AG08395 (cell line): ENCODE data around the gene PTH.

Source experiments
- DNase-seq: peaks from one replicate; pipeline ENCODE4 v3.0.0; 2012; ENCODE audit warnings: mixed read lengths, low spot score

The PTH gene

DNA sequence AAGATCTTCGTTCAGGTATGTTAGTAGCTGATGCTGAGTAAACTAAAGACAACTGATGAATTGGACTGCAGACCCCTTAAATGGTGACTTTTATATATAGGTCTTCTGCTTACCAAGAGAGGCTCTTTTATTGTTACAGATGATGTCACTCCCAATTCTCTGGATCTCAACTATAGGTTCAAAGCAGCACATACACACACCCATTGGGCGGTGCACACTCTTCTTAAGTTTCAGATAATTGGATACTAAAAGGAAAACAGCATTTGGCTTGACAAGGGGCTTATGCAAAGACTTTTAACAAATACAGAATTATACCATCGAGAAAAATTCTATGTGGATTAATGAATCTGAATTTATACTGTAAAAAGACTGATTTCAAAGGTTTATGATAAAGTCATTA is at the start of gene PTH:
Gene PTH, minus strand, starts transcription at position 69 of the 400 bp plus-strand sequence. CDS start 3,142 bp downstream, outside the sequence.
- DNase-seq: no peak

DNA sequence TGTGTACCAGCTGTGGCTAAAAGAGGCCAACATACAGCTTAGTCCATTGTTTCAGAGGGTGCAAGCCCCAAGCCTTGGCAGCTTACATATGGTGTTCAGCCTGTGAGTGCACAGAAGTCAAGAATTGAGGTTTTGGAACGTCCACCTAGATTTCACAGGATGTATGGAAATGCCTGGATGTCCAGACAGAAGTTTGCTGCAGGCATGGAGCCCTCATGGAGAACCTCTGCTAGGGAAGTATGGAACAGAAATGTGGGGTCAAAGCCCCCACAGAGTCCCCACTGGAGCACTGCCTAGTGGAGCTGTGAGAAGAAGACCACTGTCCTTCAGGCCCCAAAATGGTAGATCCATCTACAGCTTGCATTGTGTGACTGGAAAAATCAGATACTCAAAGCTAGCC is 42.2 kb upstream of the PTH start:
- no peak for DNase-seq

DNA sequence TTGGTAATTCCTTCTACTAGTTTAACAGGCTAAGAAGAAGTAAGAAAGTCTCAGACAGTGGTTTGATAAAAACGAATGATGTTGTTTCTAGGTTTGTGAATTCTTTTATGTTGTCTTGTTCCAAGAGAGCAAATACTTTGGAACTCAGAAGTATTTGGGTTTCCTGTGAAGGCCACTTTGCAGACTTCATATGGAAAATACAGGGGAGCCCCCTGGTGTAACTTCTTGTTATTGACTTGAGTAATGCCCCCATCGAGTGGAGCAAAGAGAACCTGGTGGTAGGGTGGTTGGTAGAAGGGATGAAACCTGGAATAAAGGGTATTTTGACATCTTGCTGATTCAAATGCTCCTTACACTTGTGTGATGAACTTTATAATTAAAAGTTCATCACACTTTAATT is 40.0 kb upstream of the PTH start:
- no peak for DNase-seq

DNA sequence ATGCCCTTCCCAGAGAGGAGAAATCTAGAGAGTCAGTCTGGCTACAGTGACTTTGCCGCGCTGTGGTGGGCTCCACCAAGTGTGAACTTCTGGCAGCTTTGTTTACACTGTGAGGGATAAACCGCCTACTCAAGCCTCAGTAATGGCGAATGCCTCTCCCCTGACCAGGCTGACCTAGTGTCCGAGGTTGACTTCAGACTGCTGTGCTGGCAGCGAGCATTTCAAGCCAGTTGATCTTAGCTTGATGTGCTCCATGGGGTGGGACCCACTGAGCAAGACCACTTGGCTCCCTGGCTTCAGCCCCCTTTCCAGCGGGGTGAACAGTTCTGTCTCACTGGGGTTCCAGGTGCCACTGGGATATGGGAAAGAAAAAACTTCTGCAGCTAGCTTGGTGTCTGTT is 38.6 kb upstream of the PTH start:
- DNase-seq: no peak

DNA sequence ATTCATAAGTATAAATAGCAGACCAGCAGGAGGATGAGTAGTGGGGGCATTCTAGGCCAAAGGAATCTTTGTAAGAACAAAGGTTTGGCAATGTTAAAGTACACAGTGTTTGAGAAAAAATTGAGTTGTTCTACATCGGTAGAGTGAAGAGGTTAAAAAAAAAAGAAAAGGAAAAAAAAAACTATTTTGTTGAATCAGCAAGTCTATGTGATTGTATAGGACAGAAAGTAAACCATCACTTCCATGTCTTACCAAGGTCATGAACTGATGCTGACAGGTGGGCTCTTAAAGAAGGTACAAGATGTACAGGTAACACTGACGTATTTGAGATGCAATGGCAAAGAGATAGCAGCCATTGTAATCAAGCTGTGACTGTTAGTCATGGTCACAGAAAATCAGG is 29.5 kb upstream of the PTH start:
- DNase-seq: no peak

DNA sequence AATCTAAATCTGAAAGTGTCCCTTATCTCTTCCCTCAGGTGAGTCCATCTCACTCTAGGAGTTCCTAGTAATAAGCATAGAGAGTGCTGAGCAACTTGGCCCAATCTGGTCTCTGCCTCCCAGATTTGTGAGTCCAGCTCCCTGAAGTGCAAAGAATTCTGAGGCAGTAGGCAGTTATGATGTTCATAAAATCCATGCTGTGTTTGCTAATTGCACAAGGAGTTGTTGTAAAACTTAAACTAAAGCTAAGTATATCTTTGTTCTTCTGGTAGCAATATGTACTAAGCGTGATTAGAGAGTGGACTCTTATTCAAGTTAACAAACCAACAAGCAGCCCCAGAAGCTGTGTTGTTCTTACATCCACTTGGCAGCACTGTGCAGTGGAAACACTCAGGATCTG is 7.6 kb upstream of the PTH start:
- no peak for DNase-seq

DNA sequence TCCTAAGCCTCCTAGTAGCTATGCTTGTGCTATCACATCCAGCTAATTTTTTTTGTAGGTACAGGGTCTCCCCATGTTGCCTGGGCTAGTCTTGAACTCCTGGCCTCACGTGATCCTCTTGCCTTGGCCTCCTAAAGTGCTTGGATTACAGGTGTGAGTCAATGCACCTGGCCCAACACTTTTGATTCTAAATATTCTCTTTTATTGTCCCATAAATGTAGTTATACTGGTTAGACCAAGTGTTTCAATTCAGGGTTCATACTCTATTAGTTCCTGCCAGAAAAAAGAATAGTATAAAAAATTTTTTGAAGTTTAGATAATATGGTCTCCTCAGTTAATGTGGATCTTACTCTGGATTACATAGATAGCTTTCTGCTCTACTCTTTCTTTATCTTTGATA is 6.7 kb upstream of the PTH start:
- no peak for DNase-seq

DNA sequence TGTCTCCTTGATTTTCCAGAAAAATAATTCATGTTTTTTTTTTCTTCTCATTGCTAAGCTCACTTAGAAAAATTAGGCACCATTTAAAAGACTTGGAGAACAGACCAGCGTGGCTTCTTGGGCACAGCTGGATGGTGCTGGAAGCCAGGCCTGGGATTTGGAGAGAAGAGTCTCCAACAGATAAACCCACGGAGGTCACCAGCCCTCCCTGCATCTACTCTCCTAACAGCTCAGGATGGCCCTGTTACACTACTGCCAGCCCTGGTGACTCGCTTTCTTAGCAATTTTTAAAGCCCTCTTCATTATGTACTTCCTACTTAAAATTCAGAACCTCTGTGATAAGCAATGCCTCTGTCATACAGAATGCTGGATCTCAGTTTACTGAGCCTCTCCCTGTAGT is 1.7 kb downstream of the PTH start:
- no peak for DNase-seq

DNA sequence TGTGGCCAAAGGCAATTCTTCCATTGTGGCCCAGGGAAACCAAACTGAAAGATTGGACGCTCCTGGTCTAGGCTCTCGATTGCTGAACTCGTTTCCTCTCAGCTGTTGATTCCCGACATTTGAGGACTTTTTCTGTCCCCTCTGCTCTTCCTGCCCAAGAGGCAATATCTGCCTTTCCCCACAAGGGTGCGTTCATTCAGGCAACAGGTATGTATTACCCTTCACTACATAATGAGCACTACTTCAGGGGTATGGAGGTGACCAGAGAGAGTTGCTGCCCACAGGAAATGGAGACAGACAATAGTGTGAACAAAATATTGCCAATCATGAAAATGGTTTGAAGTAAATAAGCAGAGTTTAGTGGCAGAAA is 8.2 kb downstream of the PTH start:
- no peak for DNase-seq

DNA sequence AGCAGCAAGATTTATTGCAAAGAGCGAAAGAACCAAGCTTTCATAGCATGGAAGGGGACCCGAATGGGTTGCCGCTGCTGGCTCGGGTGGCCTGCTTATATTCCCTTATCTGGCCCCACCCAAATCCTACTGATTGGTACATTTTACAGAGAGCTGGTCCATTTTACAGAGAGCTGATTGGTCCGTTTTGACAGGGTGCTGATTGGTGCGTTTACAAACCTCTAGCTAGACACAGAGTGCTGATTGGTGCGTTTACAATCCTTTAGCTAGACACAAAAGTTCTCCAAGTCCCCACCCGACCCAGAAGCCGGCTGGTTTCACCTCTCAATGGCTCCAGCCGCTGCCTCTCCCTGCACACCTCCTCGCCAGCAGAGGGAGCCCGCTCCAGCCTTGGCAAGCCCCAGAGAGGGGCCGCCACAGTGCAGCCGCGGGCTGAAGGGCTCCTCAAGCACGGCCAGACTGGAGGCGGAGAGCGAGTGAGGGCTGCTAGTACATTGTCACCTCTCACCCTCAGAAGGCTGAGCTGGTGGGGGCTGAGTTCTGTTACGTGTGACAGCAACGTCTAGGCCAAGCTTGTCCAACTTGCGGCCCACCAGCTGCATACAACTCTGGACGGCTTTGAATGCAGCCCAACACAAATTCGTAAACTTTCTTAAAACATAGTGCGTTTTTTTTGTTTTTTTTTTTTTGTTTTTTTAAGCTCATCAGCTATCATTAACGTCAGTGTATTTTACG is 8.7 kb downstream of the PTH start:
- no peak for DNase-seq

DNA sequence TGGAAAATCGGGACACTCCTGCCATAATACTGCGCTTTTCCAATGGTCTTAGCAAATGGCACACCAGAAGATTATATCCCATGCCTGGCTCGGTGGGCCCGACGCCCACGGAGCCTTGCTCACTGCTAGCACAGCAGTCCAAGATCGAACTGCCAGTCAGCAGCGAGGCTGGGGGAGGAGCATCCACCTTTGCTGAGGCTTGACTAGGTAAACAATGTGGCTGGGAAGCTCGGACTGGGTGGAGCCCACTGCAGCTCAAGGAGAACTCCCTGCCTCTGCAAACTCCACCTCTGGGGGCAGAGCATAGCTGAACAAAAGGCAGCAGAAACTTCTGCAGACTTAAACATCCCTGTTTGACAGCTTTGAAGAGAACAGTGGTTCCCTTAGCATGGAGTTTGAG is 15.6 kb downstream of the PTH start:
- no peak for DNase-seq

DNA sequence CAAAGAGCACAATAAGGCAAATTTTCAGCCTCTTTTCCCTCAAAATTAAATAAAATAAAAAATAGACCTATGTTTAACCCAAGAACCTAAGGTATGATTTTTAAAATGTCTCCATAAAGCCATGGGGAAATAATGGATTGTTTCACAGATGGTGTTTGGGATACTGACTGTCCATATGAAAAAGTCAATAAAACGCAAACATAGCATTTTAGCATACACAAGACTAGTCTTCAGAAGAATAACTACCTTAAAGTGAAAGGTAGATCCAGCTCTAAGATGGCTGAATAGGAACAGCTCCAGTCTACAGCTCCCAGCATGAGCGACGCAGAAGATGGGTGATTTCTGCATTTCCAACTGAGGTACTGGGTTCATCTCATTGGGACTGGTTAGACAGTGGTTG is 16.1 kb downstream of the PTH start:
- no peak for DNase-seq

DNA sequence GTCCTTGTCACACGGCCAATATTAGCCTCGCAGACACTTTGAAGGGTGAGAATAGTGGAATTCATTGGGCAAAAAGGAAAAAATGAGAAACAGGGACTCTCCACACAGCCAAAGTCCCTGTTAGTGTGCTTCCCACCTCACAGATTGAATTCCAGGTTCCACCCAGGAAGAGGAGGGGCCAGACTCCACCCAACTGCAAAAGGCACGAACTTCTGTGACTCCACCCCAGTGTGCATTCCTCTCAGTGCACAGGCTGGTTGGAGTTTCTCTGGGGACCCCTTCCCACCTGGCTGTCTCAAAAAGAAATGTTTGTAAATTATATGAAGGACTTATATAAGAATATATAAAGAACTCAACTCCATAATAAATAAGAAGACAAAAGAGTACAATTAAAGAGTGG is 20.7 kb downstream of the PTH start:
- DNase-seq: no peak

DNA sequence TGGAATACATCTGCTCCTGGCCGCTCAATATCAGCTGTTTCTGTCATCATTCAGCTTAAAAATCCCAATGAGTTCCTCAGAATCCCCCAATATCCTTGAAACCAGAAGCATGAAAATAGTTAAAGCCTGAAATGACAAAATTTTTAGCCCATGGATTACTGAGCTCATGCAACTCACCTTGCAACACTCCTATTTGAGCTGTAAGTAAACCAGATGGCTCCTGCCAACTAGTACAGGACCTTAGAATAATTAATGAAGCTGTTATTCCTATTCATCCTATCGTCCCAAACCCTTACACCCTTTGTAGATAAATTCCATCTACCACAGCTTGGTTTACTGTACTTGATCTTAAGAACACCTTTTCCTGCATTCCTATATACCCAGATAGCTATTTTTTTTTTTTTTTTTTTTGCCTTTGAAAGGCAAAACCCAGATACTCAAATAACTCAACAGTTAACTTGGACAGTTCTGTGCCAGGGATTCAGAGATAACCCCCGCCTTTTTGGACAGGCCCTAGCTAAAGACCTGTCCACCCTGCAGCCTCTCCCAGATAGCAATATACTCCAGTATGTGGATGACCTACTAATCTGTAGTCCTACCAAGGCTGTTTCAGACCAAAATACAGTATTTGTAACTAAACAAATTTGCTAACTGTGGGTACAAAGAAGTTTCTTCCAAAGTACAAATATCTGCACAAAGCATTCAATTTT is 22.6 kb downstream of the PTH start:
- DNase-seq: no peak

DNA sequence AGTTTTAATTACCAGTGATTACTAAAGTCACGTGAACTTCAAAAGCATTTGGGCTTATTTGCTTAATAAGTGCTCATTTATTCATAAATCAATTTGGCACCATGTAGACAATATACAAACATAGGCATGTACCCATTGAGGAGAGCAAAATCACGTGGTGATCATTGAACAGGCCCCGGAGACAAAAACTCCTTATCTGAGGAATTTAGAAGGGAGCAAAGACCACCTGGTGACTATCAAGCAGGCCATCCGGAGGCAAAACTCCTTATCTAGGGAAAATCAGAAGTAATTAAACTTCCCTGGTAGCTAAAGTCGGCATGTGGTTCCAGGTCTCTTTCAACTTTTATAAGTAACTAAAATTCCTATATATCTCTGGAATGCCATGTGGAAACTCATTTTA is 27.0 kb downstream of the PTH start:
- DNase-seq: no peak

DNA sequence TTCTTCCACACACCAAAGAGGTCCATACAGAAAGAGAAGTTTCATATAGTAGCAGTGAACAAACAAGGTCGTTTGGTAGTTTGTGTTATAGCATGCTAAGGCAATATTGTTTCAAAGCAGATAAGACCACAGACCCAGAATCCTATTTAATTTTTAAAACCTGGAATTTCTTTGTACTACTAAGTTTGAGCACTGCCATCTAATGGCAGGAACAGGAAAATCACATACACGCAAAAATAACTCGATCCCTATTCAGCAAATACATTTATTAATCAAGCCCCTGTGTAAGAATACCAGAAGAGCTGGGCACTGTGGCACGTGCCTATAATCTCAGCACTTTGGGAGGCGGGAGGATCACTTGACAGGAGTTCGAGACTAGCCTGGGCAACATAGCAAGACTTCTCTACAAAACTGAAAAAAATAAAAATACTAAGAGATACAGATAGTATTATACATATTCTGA is 29.9 kb downstream of the PTH start:
- DNase-seq: peak; percentile 48

DNA sequence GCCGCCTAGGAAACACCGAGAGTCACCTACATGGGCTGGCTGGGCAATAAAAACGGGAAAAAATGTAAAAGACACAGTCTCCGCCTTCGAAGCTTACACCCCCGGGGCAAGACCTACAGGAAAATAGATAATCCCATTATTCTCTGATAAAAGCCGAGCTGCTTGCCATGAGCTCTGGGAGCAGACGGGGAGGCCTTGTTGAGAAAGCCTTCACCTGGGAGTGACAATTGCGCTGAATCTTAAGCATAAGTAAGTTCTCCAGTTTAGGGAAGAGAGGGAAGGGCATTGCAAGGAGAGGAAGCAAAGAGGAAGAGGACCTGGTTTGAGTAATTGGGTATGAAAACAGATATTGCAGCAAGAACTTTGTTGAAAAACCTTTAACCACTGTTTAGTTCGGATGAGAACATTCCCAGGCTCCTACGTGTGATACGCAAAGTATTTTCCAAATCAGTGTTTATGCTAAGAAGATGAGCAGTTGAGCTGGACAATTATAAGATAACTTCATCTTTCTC is 32.0 kb downstream of the PTH start:
- no peak for DNase-seq

DNA sequence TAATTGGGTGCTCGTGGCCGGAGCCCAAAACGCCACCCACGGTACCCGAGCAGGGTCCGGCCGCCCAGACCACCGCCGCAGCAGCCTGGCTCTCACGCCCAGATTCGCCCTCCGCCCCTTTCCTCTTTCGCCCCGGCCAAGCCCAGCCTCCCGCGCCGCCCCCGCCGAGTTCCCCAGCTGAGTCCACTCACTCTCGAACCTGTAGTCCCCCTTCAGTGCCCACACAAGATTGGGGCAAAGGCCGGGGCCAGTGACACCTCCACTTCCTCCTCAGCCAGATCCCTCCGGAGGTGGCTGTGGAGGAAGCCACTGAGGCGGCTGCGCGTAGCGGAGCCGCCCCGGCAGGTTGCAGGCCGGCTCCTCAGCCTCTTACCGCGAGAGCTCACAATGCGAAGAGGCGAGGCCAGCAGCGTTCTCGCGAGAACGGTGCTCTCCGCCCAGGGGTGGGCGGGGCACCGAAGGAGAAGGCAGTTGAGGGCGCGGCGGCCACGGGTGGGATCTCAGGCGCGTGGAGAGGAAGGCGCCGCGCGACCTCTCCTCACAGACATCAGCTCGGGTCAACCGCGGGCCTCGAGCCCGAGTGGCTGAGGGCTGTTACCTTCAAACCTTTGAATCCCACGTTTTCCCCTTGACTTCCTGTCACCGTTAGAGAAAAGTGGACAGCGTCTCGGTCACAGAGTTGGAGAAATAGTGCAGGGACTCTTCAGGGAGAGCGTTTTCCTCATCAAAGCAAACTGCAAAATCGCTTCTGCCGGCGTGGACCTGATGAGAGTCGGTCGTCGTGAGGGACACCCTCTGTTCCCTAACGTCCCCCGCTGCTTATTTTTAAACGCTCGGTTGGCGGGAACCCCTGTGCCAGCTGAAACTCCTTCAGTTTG is 32.7 kb downstream of the PTH start, which contains the start of gene BTBD10:
Gene BTBD10, minus strand, starts transcription at position 322 of the 878 bp plus-strand sequence. CDS start 18,098 bp downstream, outside the sequence.
- DNase-seq: peak; percentile 97

DNA sequence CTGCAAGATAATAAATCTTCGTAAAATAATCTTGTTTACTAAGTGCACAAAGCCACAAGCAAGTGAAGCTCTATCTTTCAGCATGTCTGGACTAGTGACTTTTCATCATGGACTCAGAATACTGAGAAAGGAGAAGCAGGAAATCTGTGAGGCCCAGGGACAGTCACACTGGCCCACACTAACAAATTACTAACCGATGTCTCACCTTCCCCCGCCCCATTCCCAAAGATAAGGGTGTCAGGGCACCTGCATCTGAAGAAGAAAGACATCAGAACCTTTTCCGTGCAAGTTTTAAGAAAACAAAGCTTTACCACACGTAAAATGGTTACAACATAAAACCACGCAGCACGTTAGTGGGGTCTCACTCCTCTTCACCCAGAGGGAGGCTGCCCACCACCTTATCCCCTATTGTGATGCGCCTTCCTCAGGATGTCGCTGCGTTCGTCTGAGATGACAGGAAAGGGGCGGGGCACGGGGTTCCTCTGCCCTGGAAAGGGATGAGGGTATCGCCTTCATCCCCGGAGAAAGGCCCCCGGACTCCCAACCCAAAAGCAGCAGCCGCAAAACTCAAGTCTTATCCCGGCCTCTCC is 33.4 kb downstream of the PTH start:
- peak; percentile 47 for DNase-seq

DNA sequence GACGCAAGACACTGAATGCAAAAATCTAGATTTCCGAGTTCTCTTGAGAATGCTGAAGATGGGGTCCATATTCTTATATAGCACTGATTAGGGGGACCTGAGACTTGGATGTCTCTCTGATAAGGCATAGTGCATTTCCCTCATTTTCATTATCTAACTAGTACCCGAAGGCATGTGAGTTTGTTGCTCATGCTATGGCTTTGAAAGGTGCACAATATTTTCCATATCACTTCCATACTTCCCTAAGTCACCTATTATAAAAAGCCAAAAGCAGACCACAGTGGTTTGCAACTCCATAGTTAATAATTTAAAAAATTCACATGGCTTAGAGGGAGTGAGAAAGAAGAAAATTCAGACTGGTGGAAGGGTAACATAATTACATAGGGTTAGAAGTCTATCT is 34.5 kb downstream of the PTH start:
- DNase-seq: no peak

DNA sequence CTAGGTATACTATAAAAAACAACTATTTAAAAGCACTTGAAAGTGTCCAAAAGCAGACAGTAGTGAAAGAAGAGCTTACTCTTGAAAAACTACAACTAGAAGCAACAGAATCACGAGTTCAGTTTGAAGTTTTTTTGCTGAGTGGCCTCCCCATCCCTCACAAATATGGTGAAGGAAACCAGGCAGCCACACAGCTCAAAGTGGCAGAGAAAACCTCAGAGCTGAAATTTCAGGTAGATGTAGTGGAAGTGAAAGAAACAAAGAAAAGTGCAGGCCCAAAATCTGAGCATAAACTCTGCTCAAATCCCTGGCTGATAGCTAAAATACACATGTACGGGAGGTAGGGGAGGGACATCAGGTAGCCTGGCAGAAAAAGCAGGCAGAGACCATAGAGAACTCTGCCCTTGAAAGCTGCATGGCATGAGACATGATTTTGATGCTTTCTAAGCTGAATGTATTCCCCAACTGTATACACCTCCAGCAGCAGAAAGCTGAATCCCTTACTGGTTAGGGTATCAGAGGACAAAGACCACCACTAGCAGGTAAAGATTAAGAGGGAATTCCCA is 44.9 kb downstream of the PTH start:
- no peak for DNase-seq

DNA sequence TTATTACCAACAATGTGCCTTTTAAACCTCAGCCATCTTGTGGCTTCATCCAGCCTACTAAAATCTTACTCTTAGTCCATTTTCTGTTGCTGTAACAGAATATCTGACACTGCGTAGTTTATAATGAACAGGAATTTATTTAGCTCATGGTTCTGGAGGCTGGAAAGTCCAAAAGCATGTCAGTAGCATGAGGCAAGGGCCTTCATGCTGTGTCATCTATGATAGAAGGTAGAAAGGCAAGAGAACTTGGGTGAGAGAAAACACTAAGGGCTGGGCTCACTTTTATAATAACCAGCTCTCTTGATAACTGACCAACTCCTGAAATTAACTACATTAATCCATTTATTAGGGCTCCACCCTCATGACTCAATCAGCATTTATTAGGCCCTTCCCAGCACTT is 46.3 kb downstream of the PTH start:
- no peak for DNase-seq
